Measurements from ENCODE around the gene PDPN.

Gene PDPN

GRCh38 chr1:13581446-13581845 is 2.2 kb upstream of the PDPN start:
- no peak for DNase-seq

DNA sequence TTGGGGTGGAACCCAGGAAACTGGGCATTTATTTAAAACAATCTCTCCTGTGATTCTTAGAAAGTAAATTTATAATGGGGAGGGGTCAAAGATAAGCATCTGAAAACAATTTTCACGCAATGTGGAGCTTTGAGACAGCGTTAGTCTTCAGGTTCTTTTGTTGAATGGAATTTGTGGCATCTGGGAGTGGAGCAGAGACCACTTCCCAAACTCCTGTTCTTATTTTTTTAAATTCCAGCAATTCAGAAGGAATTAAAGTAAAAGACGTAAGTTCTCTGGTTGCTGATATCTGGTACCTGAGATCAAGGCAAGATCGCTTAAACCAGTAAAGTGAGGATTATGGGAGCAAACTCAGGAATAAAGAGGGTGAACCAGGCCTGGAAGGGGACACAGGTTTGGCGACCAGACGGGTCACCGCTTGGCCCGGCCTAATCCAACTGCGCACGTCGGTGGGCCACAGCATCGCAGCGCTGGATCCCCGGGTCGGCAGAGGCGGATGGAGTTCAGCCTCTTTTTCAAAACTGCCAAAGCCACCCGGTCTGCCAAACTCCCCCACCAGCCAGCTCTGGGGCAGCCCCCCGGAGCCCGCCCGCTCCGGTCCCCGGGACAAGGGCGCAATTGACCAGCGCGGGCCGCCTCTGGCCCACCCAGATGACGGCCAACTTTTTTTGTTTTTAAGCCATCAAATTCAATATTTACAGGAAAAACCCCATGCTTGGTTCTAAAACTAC is 754 bp upstream of the PDPN start:
- no peak for DNase-seq

GRCh38 chr1:13583966-13584791 is 547 bp downstream of the PDPN start:
- no peak for DNase-seq

DNA sequence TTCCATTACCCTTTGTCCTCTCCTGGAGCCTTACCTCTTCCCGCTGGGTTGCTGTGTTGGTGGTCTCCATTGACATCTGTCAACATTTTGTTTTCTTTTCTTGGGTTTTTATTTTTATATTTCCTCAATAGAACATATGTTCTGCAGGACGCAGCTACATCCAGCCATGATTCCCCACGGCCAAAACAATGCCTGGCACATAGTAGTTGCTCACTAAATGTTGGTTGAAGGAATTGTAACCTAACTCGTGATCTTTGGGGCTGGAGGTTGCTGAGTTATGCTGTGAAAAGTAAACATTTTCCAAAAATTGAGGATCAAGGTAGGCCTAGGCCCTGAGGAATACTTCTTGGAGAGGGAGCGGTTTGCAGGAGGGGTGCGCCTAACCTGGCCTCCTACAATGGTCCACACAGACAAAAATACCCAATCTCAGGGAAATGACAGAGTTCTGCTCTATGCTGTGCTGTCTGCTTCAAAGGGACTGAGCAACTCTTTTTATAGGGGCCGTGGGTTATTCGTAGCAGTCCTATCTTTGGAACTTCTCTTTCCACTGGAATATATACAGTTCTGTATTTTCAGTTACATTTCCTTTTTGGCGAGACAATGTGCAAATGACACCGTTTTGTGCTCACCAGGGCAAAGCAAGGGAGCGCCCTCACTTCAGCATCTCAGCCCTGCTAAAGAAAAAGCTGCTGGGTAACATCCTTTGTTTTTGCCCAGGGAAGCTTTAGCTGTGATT is 1.4 kb downstream of the PDPN start:
- DNase-seq = no peak

GRCh38 chr1:13585612-13585991 is 2.0 kb downstream of the PDPN start:
- no peak for DNase-seq

GRCh38 chr1:13586001-13586400 is 2.4 kb downstream of the PDPN start:
- no peak for DNase-seq

DNA sequence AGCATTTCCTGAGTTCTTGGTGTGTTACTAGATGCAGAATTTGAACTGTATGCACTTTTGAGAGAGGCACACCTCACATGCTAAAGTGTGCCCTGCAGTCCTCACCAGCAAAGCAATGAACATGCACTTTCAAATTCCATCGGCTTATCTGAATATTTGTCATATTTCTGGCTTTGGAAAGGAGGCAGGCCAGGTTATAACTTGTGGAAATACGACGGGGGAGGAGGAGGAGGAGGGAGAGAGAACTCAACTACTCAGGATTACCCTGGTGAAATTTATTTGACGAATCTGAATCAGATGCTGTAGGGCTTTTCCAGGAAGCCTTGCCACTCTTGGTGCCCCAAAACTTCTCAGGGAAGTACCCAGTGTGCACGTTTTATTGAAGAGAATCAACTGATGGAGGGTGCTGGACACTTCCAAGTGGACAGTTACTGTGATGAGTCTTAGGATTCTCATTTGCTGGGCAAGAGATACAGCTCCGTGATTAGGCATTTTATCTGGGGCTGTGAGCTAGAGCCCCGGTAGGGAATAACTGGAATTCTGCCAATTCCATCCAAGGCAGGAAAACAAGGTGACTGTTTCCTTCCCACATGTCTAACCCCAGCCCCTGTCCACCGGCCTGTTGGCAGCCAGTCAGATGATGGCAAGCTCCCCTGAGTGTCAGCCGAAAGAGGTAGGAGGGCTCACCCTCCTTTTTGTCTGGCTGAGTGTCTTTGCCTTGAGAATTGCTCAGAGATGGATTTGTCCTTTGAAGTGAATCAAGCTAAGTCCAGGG is 3.8 kb downstream of the PDPN start:
- no peak for DNase-seq

GRCh38 chr1:13588946-13589796 is 5.5 kb downstream of the PDPN start:
- DNase-seq = no peak

DNA sequence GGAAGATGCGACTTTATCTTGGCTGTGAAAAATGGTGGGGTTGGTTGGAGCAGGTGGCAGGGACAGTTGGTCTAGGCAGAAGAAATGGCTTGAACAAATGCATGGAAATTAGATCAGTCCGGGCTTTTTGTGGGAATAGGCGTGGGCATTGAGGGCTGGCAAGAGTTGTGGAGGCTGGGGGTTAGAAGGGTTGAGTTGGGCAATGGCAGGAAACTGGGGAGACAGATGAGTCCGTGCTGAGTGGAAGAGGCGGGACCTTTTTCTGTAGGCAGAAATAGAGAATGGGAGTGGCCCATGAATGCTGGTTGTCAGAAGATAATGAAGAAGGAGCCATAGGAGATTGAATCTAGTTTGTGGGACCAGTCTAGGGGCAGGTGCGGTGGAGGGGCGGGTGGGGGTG is 6.9 kb downstream of the PDPN start:
- no peak for DNase-seq

- DNase-seq = no peak
These were observed 10.0 kb downstream of the PDPN start for GRCh38 chr1:13593511-13594131.

GRCh38 chr1:13595411-13595810 is 11.8 kb downstream of the PDPN start:
- DNase-seq = no peak

DNA sequence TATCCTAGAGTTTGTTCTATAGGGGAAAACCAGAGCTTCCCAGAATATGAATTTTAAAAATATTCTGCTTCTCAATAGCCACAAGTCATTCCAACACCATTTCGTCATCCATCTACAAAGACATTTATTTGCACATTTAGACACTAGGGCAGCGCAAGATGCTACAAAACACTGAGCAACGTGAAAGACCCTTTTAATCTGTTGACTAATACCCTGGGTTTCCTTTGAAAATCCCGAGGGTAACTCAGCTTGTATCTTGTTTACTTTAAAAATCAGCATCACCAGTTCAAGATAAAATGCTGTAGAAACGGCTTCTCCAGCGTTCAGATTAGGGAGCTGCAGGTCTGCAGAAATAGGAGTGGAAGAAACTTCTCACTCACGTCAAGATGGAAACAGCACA is 13.5 kb downstream of the PDPN start:
- DNase-seq = no peak

DNA sequence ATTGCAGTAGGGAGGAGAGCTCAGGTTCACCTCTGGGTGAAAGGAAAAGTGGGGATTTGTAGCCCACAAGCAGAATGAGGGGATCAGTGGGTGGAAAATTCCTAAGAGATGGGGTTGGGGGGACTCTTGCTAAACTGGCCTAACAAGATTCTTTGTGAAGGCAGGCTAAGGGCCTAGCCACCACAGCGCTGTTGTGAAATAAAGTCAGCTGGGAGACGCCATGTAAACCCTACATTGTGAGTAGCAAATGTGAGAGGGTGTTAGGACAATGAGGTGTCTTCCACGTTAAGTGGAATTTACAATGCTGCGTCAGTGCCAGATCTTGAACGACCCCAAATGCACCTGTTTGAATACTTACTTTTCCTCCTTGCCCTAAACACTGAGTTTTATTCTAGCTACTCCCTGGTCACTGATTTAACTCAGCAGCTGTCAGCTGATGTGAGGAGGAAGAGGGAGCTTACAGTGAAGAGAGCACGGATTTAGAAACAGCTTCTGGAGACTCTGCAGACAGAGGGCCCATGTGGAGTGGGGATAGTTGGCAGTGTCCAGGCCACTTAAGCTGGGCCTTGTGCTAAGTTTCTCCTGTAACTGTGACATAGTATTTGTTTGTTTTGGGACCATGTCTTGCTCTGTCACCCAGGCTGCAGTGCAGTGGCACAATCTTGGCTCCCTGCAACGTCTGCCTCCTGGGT is 17.3 kb downstream of the PDPN start:
- DNase-seq = peak; percentile 18

DNA sequence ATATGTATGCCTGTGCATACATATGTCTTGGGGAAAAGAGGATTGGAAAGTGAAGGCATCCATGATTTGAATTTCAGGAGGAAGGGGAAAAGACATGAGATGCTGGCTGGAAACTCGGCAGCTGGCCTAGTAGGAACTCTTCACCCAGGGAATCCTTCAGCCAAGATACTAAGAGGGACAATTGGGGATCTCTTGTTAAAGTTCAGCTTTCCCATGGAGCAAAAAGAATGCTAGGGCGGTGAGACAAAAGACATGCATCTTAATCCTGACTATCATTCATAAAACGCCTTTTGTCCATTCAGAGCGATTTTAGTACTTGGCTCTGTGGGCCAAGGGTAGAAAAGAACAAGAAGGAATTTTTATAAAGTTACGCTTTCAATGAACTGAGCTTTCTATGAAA is 20.5 kb downstream of the PDPN start:
- DNase-seq = no peak

- DNase-seq = no peak
These were observed 21.1 kb downstream of the PDPN start for GRCh38 chr1:13604721-13605120.

- DNase-seq = no peak
These were observed 21.5 kb downstream of the PDPN start for GRCh38 chr1:13605159-13605558.

DNA sequence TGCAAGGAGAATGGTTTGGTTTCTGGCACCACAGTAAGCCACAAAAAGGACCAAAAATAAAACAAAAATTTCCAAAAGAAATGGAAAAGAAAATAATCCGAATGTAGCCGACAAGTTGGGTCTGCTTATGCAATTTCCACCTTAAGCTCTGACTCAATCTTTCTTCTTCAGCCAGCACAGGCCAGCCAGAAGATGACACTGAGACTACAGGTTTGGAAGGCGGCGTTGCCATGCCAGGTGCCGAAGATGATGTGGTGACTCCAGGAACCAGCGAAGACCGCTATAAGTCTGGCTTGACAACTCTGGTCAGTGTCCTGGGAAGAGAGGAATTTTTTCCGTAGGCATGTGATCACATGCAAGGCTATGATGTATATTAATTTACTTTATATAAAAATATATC is 23.4 kb downstream of the PDPN start:
- no peak for DNase-seq

DNA sequence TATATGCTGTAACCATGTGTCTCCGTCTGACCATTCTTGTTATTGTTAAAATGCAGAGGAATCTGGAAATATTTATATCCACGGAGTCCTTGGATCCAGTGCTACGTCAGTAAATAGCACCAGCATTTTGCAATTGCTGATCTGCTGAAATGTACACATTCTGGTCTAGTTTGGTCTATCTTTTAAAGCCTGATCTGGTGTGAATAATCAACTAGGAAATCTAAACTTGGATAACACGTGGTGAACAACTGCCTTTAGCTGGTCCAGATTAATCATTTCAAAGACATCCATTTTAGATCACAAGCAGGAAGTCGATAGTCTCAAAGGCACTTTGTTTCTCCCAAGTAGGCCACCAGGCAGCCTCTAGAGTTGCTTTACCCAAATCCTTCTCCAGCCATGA is 32.6 kb downstream of the PDPN start:
- DNase-seq = no peak

GRCh38 chr1:13617108-13617507 is 33.5 kb downstream of the PDPN start:
- DNase-seq = no peak

- DNase-seq = no peak
These were observed 34.1 kb downstream of the PDPN start for GRCh38 chr1:13617773-13618172.

GRCh38 chr1:13618483-13618882 is 34.9 kb downstream of the PDPN start:
- DNase-seq = no peak
